ENCODE measurements around the gene MAP4K3.

MAP4K3 gene

DNA sequence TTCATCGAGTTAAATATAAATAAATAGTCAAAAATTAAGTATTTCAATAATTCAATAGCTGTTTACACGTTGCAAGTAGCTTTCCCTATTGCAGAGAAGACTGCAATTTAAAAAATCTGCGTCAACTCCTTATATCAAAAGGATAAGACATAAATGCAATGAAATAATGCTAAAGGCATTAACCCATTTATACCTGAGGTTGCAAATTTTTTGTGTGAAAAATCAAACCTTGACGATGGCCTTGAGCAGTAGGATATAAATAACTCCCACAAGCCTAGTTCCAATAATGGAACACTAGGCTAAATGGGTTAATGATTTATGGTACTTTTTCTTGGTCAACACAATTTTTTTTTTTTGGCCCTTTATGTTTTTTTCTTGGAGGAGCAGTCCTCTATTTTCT, 116.9 kb downstream of the MAP4K3 start (continued):
- TF ChIP-seq, protein P1, sequence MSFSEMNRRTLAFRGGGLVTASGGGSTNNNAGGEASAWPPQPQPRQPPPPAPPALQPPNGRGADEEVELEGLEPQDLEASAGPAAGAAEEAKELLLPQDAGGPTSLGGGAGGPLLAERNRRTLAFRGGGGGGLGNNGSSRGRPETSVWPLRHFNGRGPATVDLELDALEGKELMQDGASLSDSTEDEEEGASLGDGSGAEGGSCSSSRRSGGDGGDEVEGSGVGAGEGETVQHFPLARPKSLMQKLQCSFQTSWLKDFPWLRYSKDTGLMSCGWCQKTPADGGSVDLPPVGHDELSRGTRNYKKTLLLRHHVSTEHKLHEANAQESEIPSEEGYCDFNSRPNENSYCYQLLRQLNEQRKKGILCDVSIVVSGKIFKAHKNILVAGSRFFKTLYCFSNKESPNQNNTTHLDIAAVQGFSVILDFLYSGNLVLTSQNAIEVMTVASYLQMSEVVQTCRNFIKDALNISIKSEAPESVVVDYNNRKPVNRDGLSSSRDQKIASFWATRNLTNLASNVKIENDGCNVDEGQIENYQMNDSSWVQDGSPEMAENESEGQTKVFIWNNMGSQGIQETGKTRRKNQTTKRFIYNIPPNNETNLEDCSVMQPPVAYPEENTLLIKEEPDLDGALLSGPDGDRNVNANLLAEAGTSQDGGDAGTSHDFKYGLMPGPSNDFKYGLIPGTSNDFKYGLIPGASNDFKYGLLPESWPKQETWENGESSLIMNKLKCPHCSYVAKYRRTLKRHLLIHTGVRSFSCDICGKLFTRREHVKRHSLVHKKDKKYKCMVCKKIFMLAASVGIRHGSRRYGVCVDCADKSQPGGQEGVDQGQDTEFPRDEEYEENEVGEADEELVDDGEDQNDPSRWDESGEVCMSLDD (tag by site-specific recombination; IDR thresholded peaks at IDR 0.05): no peak
- TF ChIP-seq, protein P2, sequence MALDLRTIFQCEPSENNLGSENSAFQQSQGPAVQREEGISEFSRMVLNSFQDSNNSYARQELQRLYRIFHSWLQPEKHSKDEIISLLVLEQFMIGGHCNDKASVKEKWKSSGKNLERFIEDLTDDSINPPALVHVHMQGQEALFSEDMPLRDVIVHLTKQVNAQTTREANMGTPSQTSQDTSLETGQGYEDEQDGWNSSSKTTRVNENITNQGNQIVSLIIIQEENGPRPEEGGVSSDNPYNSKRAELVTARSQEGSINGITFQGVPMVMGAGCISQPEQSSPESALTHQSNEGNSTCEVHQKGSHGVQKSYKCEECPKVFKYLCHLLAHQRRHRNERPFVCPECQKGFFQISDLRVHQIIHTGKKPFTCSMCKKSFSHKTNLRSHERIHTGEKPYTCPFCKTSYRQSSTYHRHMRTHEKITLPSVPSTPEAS (tag by site-specific recombination; IDR thresholded peaks at IDR 0.05): no peak
- TF ChIP-seq ZNF501 (tag by site-specific recombination; IDR thresholded peaks at IDR 0.05): no peak

DNA sequence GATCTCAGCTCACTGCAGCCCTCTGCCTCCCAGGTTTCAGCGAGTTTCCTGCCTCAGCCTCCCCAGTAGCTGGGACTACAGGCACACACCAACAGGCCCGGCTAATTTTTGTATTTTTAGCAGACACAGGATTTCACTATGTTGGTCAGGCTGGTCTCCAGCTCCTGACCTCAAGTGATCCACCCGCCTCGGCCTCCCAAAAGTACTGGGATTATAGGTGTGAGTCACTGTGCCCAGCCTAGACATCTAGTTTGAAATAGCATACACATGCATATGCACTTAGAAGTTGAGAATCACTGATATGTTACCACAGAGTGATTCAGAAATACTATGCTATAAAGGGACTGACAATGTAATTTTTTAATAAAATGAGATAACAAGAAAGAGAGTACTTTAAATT, 123.5 kb downstream of the MAP4K3 start:
- Histone ChIP-seq H3K4me1 (ENCODE audit: control insufficient read depth, insufficient read depth, low read length) (no peaks in the 10 kb centered on the region), H3K4me3 (ENCODE audit: low read depth, low read length) (no peak overlapping the region), H3K36me3 (ENCODE audit: control insufficient read depth in 2 of 2, insufficient read depth in 1 of 2, low read length in 2 of 2) (peaks cover 0 to 18% of the 10 kb centered on the region in 2 experiments; a peak in 2 of 3 replicates), H3K27ac (ENCODE audit: extremely low read depth, low read depth, low read length) (no peak overlapping the region), H3K9me3 (ENCODE audit: control insufficient read depth, insufficient read depth, low read depth, low read length) (no peaks in the 10 kb centered on the region)
- ChIA-PET CTCF (no interaction called here), POLR2A (no interaction called here)
- no peak for TF ChIP-seq MEIS1 (CRISPR knock-in tag; IDR thresholded peaks at IDR 0.05; ENCODE audit: borderline replicate concordance)
- no peak for TF ChIP-seq ZNF416 (tag by site-specific recombination; IDR thresholded peaks at IDR 0.05)
- TF ChIP-seq, protein P3, sequence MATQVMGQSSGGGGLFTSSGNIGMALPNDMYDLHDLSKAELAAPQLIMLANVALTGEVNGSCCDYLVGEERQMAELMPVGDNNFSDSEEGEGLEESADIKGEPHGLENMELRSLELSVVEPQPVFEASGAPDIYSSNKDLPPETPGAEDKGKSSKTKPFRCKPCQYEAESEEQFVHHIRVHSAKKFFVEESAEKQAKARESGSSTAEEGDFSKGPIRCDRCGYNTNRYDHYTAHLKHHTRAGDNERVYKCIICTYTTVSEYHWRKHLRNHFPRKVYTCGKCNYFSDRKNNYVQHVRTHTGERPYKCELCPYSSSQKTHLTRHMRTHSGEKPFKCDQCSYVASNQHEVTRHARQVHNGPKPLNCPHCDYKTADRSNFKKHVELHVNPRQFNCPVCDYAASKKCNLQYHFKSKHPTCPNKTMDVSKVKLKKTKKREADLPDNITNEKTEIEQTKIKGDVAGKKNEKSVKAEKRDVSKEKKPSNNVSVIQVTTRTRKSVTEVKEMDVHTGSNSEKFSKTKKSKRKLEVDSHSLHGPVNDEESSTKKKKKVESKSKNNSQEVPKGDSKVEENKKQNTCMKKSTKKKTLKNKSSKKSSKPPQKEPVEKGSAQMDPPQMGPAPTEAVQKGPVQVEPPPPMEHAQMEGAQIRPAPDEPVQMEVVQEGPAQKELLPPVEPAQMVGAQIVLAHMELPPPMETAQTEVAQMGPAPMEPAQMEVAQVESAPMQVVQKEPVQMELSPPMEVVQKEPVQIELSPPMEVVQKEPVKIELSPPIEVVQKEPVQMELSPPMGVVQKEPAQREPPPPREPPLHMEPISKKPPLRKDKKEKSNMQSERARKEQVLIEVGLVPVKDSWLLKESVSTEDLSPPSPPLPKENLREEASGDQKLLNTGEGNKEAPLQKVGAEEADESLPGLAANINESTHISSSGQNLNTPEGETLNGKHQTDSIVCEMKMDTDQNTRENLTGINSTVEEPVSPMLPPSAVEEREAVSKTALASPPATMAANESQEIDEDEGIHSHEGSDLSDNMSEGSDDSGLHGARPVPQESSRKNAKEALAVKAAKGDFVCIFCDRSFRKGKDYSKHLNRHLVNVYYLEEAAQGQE (tag by site-specific recombination; IDR thresholded peaks at IDR 0.05): no peak
- no peak for TF ChIP-seq YY1 (tag by site-specific recombination; IDR thresholded peaks at IDR 0.05)
- TF ChIP-seq EGR2 (tag by site-specific recombination; IDR thresholded peaks at IDR 0.05; ENCODE audit: low read depth): no peak
- TF ChIP-seq ZNF571 (tag by site-specific recombination; IDR thresholded peaks at IDR 0.05): no peak
- TF ChIP-seq, protein P4, sequence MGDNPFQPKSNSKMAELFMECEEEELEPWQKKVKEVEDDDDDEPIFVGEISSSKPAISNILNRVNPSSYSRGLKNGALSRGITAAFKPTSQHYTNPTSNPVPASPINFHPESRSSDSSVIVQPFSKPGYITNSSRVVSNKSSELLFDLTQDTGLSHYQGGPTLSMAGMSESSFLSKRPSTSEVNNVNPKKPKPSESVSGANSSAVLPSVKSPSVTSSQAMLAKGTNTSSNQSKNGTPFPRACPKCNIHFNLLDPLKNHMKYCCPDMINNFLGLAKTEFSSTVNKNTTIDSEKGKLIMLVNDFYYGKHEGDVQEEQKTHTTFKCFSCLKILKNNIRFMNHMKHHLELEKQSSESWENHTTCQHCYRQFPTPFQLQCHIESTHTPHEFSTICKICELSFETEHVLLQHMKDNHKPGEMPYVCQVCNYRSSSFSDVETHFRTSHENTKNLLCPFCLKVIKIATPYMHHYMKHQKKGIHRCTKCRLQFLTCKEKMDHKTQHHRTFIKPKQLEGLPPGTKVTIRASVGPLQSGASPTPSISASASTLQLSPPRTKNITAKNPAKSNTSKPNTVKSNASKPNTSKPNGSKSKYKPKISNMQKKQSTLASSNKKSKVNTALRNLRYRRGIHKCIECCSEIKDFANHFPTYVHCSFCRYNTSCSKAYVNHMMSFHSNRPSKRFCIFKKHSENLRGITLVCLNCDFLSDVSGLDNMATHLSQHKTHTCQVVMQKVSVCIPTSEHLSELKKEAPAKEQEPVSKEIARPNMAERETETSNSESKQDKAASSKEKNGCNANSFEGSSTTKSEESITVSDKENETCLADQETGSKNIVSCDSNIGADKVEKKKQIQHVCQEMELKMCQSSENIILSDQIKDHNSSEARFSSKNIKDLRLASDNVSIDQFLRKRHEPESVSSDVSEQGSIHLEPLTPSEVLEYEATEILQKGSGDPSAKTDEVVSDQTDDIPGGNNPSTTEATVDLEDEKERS (tag by site-specific recombination; IDR thresholded peaks at IDR 0.05): no peak
- TF ChIP-seq KLF10 (tag by site-specific recombination; IDR thresholded peaks at IDR 0.05): no peak
- no peak for TF ChIP-seq ZNF544 (tag by site-specific recombination; IDR thresholded peaks at IDR 0.05)

DNA sequence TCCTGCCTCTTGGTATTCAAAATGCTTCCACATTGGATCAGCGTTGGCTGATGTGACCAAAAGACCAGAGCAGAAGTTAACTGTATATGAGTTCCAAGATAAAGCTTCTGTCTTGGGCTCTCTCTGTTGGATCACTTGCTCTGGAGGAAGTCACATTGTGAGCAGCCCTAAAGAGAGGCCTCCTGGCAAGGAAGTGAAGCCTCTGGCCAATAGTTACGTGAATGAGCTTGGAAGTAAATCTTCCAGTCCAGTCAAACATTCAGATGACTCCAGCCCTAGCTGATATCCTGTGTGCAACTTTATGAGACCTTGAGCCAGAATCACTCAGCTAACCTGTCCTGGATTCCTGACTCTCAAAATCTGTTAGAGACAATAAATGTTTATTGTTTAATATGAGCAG, 125.6 kb downstream of the MAP4K3 start:
- POLR2A ChIA-PET: no interaction called here
- CTCF ChIA-PET: interaction anchor here (0.7 kb wide), 1 partner anchor 529 kb away, joined by 3 read pairs; no protein-coding TSS in a partner anchor
- TF ChIP-seq, protein P5, sequence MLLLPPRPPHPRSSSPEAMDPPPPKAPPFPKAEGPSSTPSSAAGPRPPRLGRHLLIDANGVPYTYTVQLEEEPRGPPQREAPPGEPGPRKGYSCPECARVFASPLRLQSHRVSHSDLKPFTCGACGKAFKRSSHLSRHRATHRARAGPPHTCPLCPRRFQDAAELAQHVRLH (tag by site-specific recombination; IDR thresholded peaks at IDR 0.05): no peak
- TF ChIP-seq ZNF677 (tag by site-specific recombination; IDR thresholded peaks at IDR 0.05): no peak
- no peak for TF ChIP-seq ZNF777 (tag by site-specific recombination; IDR thresholded peaks at IDR 0.05; ENCODE audit: borderline replicate concordance)
- no peak for TF ChIP-seq ZNF843 (tag by site-specific recombination; IDR thresholded peaks at IDR 0.05)
- no peak for TF ChIP-seq ZNF560 (tag by site-specific recombination; IDR thresholded peaks at IDR 0.05; ENCODE audit: borderline replicate concordance)
- no peak for TF ChIP-seq SCRT2 (tag by site-specific recombination; IDR thresholded peaks at IDR 0.05)
- TF ChIP-seq, protein P6, sequence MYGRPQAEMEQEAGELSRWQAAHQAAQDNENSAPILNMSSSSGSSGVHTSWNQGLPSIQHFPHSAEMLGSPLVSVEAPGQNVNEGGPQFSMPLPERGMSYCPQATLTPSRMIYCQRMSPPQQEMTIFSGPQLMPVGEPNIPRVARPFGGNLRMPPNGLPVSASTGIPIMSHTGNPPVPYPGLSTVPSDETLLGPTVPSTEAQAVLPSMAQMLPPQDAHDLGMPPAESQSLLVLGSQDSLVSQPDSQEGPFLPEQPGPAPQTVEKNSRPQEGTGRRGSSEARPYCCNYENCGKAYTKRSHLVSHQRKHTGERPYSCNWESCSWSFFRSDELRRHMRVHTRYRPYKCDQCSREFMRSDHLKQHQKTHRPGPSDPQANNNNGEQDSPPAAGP (tag by site-specific recombination; IDR thresholded peaks at IDR 0.05): no peak
- no peak for TF ChIP-seq ZNF24 (tag by site-specific recombination; IDR thresholded peaks at IDR 0.05)
- TF ChIP-seq, protein P7, sequence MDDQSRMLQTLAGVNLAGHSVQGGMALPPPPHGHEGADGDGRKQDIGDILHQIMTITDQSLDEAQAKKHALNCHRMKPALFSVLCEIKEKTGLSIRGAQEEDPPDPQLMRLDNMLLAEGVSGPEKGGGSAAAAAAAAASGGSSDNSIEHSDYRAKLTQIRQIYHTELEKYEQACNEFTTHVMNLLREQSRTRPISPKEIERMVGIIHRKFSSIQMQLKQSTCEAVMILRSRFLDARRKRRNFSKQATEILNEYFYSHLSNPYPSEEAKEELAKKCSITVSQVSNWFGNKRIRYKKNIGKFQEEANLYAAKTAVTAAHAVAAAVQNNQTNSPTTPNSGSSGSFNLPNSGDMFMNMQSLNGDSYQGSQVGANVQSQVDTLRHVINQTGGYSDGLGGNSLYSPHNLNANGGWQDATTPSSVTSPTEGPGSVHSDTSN (CRISPR knock-in tag; IDR thresholded peaks at IDR 0.05): no peak

More for the DNA sequence above, 125.6 kb downstream of the MAP4K3 start:
- Histone ChIP-seq H3K4me1 (ENCODE audit: control insufficient read depth, insufficient read depth, low read length) (no peaks in the 10 kb centered on the region), H3K4me3 (ENCODE audit: low read depth, low read length) (no peak overlapping the region), H3K9me3 (ENCODE audit: control insufficient read depth, insufficient read depth, low read depth, low read length) (no peaks in the 10 kb centered on the region), H3K36me3 (ENCODE audit: control insufficient read depth in 2 of 2, insufficient read depth in 1 of 2, low read length in 2 of 2) (peaks cover 0 to 18% of the 10 kb centered on the region in 2 experiments; a peak in 2 of 3 replicates), H3K27ac (ENCODE audit: extremely low read depth, low read depth, low read length) (no peak overlapping the region)
